Measurements from ENCODE around the gene CNOT3. TPM values are rescaled to one million over a fixed set of nuclear protein-coding genes. Genes with fewer than 3 reads are reported as not detected.
"Not testable (repeated sequence)": the region's sequence is repeated elsewhere in the genome, so short reads cannot be mapped to it uniquely, and the experiment has no call there.

Gene CNOT3
- total and polyA plus RNA-seq, 2 experiments from 2014 or later: 12.0 to 50.1 TPM

DNA sequence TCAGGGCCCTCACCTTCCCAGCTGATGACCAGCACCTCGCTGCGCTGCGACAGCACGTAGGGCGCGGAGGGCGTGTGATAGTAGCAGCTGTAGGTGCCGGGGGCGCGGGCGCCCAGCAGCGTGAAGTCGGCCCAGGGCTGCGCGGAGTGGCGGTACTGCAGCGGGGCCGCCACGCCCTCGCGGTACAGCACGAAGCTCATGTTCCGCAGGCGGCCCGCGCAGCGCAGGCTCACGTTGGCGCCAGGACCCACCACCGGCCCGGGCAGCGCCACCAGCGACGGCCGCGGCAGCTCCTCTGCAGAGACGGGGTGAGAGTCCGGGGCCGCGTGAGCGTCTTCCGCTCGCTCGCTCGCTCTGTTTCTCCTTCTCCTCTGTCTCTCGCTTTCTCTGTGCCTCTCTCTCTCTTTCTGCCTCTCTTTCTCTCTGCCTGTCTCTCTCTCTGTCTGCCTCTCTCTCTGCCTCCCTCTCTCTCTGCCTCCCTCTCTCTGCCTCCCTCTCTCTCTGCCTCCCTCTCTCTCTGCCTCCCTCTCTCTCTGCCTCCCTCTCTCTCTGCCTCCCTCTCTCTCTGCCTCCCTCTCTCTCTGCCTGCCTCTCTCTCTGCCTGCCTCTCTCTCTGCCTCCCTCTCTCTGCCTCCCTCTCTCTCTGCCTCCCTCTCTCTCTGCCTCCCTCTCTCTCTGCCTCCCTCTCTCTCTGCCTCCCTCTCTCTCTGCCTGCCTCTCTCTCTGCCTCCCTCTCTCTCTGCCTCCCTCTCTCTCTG, 41.5 kb upstream of the CNOT3 start:
- not testable (repeated sequence) for H4K20me1 ChIP-seq (ENCODE audit: insufficient read depth, poor library complexity, severe bottlenecking); H3K9me2 ChIP-seq (replicated peaks; ENCODE audit: insufficient read depth); H3K36me3 ChIP-seq (replicated peaks; ENCODE audit: insufficient read depth, low read depth); H3K79me2 ChIP-seq; H3K27ac ChIP-seq; H3K4me1 ChIP-seq (ENCODE audit: insufficient read depth); H3K9me3 ChIP-seq (ENCODE audit: low read depth)
- H3K27me3 ChIP-seq: peaks cover 16% of the 10 kb centered on the region
- WGBS (ENCODE audit: low lambda C conversion rate, missing lambda C conversion rate): 1% methylated on average over 41 of the region's 46 CpGs
- H3K4me2 ChIP-seq: peak overlapping the region; percentile 90
- TF ChIP-seq, protein P1, sequence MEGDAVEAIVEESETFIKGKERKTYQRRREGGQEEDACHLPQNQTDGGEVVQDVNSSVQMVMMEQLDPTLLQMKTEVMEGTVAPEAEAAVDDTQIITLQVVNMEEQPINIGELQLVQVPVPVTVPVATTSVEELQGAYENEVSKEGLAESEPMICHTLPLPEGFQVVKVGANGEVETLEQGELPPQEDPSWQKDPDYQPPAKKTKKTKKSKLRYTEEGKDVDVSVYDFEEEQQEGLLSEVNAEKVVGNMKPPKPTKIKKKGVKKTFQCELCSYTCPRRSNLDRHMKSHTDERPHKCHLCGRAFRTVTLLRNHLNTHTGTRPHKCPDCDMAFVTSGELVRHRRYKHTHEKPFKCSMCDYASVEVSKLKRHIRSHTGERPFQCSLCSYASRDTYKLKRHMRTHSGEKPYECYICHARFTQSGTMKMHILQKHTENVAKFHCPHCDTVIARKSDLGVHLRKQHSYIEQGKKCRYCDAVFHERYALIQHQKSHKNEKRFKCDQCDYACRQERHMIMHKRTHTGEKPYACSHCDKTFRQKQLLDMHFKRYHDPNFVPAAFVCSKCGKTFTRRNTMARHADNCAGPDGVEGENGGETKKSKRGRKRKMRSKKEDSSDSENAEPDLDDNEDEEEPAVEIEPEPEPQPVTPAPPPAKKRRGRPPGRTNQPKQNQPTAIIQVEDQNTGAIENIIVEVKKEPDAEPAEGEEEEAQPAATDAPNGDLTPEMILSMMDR (IDR thresholded peaks at IDR 0.05; ENCODE audit: poor library complexity): peak; percentile 13
- H3K4me3 ChIP-seq: peak overlapping the region; percentile 36
- peak overlapping the region; percentile 51 for H2AFZ ChIP-seq
- DNase-seq (ENCODE audit: low spot score): peak; percentile 81

DNA sequence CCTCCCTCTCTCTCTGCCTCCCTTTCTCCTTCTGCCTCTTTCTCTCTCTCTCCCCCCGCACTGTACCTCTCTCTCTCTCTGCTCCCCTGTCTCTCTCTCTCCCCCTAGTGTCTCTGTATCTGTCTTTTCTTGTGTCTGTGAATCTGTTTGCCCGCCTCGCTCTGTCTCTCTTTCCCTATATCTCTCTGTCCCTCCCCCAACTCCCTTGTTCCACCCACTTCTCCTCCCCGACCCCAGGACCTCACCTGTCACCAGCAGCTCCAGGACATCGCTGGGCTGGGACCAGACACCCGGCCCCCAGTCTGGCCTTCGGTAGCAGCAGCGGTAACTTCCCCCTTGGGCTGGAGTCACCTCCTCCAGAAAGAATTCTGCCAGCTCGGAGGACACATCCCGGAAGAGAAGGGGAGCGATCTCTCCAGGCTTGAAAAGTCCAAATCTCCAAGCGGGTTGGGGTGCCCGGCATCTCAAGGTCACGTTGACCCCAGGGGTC, 40.9 kb upstream of the CNOT3 start:
- TF ChIP-seq EZH2 (IDR thresholded peaks at IDR 0.05; ENCODE audit: borderline replicate concordance) (no peak), EZH2phosphoT487 (IDR thresholded peaks at IDR 0.05; ENCODE audit: low read depth, severe bottlenecking, unreplicated experiment) (no peak)
- TF ChIP-seq, protein P1 (IDR thresholded peaks at IDR 0.05; ENCODE audit: poor library complexity): peak; percentile 22
- Histone ChIP-seq H3K9me2 (replicated peaks; ENCODE audit: insufficient read depth) (no peaks in the 10 kb centered on the region), H3K4me1 (ENCODE audit: insufficient read depth) (peaks cover 10% of the 10 kb centered on the region), H3K27me3 (peaks cover 16% of the 10 kb centered on the region), H3K4me2 (peak overlapping the region; percentile 90), H3K27ac (no peak overlapping the region), H3K79me2 (no peaks in the 10 kb centered on the region), H3K9me3 (ENCODE audit: low read depth) (no peaks in the 10 kb centered on the region), H3K4me3 (no peak overlapping the region), H2AFZ (peak overlapping the region; percentile 60), H3K36me3 (replicated peaks; ENCODE audit: insufficient read depth, low read depth) (no peaks in the 10 kb centered on the region), H4K20me1 (ENCODE audit: insufficient read depth, poor library complexity, severe bottlenecking) (no peaks in the 10 kb centered on the region)
- WGBS (ENCODE audit: low lambda C conversion rate, missing lambda C conversion rate): 14% methylated on average over 11 of the region's 14 CpGs
- DNase-seq (ENCODE audit: low spot score): no peak

DNA sequence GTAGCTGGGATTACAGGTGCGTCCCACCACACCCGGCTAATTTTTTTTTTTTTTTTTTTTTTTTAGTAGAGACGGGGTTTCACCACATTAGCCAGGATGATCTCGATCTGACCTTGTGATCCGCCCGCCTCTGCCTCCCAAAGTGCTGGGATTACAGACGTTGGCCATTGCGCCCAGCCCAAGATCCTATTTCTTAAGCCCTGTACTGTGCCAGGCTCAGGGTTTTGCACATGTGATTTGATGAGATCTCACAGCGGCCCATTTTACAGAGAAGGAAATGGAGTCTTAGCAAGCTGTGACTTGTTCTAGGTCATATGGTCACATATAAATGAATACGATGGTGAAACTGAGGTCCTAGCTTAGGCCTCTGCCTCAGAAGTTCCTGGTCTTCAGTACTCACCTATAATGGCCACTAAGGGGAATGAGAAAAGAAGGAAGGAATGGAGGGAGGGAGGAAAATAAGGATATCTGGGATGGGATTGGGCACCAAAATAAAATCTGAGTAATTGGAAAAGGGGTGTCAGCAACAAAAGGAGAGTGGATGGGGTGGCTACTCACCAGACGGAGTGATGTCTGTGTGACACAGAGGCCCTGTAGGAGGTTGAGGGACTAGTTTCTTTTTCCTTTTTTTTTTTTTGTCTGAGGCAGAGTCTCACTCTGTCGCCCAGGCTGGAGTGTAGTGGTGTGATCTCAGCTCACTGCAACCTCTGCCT, 38.2 kb upstream of the CNOT3 start:
- no peak overlapping the region for H3K4me2 ChIP-seq
- H3K79me2 ChIP-seq: peaks cover 15% of the 10 kb centered on the region
- no peak overlapping the region for H3K27ac ChIP-seq
- WGBS (ENCODE audit: low lambda C conversion rate, missing lambda C conversion rate): 93% methylated on average over 10 of the region's 12 CpGs
- H3K4me1 ChIP-seq (ENCODE audit: insufficient read depth): peaks cover 13% of the 10 kb centered on the region
- peaks cover 14% of the 10 kb centered on the region for H3K27me3 ChIP-seq
- DNase-seq (ENCODE audit: low spot score): no peak
- no peaks in the 10 kb centered on the region for H3K36me3 ChIP-seq (replicated peaks; ENCODE audit: insufficient read depth, low read depth)
- H4K20me1 ChIP-seq (ENCODE audit: insufficient read depth, poor library complexity, severe bottlenecking): no peaks in the 10 kb centered on the region
- TF ChIP-seq, protein P1 (IDR thresholded peaks at IDR 0.05; ENCODE audit: poor library complexity): no peak
- no peak for TF ChIP-seq EZH2phosphoT487 (IDR thresholded peaks at IDR 0.05; ENCODE audit: low read depth, severe bottlenecking, unreplicated experiment)
- TF ChIP-seq EZH2 (IDR thresholded peaks at IDR 0.05; ENCODE audit: borderline replicate concordance): no peak
- H3K9me2 ChIP-seq (replicated peaks; ENCODE audit: insufficient read depth): no peaks in the 10 kb centered on the region
- no peak overlapping the region for H2AFZ ChIP-seq
- H3K9me3 ChIP-seq (ENCODE audit: low read depth): no peaks in the 10 kb centered on the region
- H3K4me3 ChIP-seq: no peak overlapping the region

DNA sequence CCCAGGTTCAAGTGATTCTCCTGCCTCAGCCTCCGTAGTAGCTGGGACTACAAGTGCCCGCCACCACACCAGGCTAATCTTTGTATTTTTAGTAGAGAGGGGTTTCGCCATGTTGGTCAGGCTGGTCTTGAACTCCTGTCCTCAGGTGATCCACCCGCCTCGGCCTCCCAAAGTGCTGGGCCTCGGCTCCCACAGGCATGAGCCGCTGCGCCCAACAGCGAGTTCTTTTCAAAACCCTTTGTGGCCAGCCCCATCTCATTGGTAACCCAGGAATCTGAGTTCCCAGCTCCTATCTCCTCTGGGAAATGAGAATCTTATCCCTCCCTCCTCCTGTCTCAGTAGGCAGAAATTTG, 37.7 kb upstream of the CNOT3 start:
- H4K20me1 ChIP-seq (ENCODE audit: insufficient read depth, poor library complexity, severe bottlenecking); H3K9me3 ChIP-seq (ENCODE audit: low read depth); H3K9me2 ChIP-seq (replicated peaks; ENCODE audit: insufficient read depth); H3K27ac ChIP-seq; H3K36me3 ChIP-seq (replicated peaks; ENCODE audit: insufficient read depth, low read depth); H2AFZ ChIP-seq; H3K4me2 ChIP-seq; H3K4me3 ChIP-seq; DNase-seq (ENCODE audit: low spot score): not testable (repeated sequence)
- WGBS (ENCODE audit: low lambda C conversion rate, missing lambda C conversion rate): 80% methylated on average over 8 of the region's 9 CpGs
- Histone ChIP-seq H3K4me1 (ENCODE audit: insufficient read depth) (peaks cover 13% of the 10 kb centered on the region), H3K27me3 (peaks cover 10% of the 10 kb centered on the region), H3K79me2 (peaks cover 18% of the 10 kb centered on the region)
